GM10266 (cell line): ENCODE results near the gene YWHAQ.
"Not testable (repeated sequence)": the region's sequence is repeated elsewhere in the genome, so short reads cannot be mapped to it uniquely, and the experiment has no call there.

Experiments
- DNase-seq: peaks from one replicate; pipeline ENCODE4 v3.0.0; 2012; ENCODE audit errors: extremely low spot score
- TF ChIP-seq, protein P1 (sequence below): IDR thresholded peaks from 2 replicates; pipeline ENCODE4 v1.5.1; 2012; ENCODE audit warnings: mild to moderate bottlenecking, low read depth; ENCODE audit not compliant: control insufficient read depth, insufficient read depth; ENCODE audit errors: missing control alignments

YWHAQ gene

DNA sequence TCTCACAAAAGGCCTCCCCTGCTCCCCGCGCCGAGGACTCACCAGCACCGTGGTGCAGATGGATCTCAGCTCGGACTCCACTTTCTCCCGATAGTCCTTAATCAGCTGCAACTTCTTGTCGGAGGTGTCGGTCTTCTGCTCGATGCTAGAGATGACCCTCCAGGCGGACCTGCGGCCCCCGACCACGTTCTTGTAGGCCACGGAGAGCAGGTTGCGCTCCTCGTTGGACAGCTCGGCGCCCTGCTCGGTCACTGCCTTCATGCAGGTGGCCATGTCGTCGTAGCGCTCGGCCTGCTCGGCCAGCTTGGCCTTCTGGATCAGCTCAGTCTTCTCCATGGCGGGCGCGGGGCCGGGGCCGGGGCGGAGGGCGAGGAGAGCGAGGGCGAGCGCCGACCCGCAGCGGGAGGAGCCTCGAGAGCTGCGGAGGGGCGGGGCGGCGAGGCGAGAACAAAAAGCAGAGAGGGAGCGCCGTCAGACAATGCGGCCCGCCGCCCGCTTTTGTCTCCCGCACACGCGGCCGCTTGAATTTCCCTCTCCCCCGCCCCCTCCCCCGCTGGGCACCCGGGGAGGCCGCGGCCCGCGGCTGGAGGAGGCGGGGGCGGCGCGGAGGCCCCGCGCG lies 571 bp downstream of the YWHAQ start:
- TF ChIP-seq, protein P1, sequence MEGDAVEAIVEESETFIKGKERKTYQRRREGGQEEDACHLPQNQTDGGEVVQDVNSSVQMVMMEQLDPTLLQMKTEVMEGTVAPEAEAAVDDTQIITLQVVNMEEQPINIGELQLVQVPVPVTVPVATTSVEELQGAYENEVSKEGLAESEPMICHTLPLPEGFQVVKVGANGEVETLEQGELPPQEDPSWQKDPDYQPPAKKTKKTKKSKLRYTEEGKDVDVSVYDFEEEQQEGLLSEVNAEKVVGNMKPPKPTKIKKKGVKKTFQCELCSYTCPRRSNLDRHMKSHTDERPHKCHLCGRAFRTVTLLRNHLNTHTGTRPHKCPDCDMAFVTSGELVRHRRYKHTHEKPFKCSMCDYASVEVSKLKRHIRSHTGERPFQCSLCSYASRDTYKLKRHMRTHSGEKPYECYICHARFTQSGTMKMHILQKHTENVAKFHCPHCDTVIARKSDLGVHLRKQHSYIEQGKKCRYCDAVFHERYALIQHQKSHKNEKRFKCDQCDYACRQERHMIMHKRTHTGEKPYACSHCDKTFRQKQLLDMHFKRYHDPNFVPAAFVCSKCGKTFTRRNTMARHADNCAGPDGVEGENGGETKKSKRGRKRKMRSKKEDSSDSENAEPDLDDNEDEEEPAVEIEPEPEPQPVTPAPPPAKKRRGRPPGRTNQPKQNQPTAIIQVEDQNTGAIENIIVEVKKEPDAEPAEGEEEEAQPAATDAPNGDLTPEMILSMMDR: no peak
- DNase-seq: peak; percentile 80

DNA sequence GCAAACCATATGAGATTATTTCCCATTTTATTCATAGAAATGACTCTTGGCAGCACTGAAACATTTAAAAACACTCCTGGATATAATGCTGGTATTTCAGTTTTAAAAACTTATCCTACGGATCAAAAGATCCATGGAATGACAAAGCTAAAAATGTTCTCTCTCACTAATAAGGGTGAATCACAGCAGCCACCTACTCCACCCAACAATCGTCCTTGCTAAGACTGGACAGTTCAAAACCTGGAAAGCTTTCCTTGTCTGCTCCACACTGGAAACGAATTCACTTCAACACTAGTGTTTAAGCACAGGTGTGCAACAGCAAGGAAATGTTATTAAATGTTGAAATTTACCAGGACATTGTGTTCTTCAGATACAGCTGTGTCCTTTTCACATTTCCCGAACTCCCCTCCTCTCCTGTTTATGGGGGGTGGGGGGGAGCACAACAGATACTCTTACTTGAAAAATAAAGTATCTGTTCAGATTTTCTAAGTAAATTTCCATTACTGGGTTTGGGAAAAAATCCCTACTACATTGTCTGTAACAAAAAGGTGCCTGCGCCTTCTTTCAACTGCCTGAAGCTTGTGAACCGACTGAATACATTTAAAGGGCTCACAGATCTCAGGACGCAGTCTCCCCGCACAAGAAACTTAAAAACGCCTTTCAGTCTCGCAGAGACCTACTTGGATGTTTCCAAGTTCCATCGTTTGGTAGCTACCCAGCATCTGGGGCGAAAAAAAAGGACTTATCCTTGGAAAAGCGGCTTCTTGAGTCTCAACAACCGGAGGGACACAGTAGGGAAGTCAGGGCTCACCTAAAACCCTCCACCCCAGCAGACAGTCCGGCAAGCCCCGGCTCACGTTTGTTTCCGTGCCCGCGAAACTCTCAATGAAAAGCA lies 1.3 kb downstream of the YWHAQ start:
- DNase-seq: no peak
- TF ChIP-seq, protein P1: no peak

DNA sequence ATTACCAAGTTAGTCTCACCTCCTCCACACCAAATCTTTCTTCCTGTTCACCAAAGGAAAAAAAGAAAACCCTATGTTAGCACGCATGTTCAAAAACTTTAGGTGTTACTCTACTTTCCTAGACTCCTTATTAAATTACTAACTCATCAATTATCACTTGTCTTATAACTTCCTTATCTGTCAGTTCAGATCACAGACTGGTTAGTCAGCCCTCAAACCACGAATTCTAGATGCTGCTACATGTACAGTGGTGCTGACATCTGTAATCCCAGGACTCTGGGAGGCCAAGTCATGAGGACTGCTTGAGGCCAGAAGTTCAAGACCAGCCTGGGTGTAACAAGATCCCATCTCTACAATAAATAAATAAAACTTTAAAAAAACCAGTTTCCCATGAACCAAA lies 3.5 kb downstream of the YWHAQ start:
- no peak for DNase-seq
- TF ChIP-seq, protein P1: no peak

DNA sequence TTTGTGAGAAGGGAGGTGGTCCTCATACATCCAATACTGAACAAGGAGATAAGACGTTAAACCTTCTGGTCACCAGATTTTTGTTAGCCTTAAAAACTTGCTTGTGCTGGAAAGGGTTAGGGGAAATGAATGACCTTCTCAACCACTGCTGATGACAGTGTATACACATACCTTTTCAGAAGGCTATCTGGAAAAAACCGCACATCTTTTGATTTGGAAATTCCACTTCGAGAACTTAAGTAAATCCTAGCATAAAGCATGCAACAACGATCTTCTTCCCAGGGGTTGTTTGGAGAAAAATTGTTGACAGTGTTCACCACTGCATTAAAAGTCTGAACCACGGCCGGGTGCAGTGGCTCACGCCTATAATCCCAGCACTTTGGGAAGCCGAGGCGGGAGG lies 7.6 kb downstream of the YWHAQ start:
- TF ChIP-seq, protein P1: no peak

DNA sequence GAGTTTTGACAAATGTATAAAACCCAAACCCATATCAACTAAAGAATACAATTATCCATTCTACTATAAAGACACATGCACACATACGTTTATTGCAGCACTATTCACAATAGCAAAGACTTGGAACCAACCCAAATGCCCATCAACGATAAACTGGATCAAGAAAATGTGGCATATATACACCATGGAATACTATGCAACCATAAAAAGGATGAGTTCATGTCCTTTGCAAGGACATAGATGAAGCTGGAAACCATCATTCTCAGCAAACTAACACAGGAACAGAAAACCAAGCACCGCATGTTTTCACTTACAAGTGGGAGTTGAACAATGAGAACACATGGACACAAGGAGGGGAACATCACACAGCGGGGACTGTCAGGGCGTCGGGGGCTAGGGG lies 9.1 kb downstream of the YWHAQ start:
- DNase-seq: not testable (repeated sequence)

More for the DNA sequence above, 7.6 kb downstream of the YWHAQ start:
- no peak for DNase-seq

DNA sequence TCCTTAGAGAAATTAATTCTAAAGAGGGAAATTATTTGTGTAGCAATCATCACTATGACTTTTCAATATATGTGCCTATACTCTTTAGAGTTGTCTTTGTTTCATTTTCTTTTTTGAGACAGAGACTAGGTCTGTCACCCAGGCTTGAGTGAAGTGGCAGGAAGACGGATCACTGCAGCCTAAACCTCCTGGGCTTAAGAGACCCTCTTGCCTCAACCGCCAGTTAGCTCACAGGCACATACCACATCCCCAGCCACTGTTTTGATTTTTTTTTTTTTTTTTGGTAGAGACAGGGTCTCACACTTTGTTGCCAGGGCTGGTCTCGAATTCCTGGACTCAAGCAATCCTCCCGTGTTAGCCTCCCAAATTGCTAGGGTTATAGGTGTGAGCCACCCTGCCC lies 12.4 kb downstream of the YWHAQ start:
- no peak for DNase-seq
- TF ChIP-seq, protein P1: no peak

DNA sequence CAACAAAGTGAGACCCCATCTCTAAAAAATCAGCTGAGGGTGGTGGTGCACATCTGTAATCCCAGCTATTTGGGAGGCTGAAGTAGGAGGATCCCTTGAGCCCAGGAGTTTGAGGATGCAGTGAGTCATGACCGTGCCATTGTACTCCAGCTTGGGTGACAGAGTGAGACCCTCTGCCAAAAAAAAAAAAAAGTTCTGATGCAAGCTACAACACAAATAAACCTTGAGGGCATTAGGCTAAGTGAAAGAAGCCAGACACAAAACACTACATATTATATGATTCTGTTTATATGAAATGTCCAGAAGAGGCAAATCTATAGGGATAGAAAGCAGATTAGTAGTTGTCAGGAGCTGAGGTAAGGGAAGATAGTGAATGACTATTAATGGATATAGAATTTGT lies 13.0 kb downstream of the YWHAQ start:
- TF ChIP-seq, protein P1: no peak
- DNase-seq: no peak
